ENCODE results near the gene CST3. TPM values are rescaled to one million over a fixed set of nuclear protein-coding genes. Genes with fewer than 3 reads are reported as not detected.

The CST3 gene
- total RNA-seq, 3 donors from 2014 or later = 763 to 916 (median 852) TPM

DNA sequence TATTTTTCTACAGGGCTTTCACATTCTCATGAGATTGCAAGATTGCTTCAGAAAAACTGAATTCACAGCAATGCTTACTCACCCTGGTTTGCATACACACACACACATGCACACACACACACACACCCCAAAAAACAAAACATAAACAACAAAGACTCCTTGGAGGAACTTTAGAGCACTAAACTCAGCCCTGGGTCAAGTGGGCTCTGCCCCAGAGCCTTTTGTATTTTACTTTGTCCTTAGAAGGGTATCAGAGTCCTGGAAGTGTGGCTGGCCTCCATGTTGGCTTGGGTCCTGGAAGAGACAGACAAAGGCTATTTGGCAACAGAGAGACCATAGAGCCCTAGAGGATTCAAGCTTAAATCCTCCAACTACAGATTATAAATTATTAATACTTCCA lies 24.1 kb downstream of the CST3 start:
- DNase-seq = peak in 1 of 3 donors; percentile 32
- peak; percentile 41 for ATAC-seq

DNA sequence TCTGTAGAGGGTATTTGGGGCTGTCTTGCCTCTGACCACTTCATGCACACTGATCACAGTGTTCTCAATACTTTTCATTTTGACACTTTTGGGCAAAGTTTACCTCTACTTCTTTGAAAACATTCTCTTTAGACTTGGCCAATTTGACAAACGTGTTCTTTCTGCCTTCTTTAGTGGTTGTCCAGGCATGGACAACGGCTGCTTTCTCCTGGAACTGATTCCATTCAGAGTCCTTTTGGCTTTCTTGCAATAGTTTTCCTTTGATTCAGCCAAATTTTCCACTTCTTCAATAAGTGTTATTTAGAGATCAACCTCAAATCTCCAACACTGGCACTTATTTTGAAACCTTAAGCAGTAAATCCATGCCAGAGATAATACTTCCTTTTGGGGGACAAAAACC lies 25.4 kb downstream of the CST3 start:
- TF ChIP-seq, protein P1, sequence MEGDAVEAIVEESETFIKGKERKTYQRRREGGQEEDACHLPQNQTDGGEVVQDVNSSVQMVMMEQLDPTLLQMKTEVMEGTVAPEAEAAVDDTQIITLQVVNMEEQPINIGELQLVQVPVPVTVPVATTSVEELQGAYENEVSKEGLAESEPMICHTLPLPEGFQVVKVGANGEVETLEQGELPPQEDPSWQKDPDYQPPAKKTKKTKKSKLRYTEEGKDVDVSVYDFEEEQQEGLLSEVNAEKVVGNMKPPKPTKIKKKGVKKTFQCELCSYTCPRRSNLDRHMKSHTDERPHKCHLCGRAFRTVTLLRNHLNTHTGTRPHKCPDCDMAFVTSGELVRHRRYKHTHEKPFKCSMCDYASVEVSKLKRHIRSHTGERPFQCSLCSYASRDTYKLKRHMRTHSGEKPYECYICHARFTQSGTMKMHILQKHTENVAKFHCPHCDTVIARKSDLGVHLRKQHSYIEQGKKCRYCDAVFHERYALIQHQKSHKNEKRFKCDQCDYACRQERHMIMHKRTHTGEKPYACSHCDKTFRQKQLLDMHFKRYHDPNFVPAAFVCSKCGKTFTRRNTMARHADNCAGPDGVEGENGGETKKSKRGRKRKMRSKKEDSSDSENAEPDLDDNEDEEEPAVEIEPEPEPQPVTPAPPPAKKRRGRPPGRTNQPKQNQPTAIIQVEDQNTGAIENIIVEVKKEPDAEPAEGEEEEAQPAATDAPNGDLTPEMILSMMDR (IDR thresholded peaks at IDR 0.05) = no peak
- intact Hi-C loops (cut with DNase I, micrococcal nuclease) = no loop called here
- DNase-seq = no peak
- Histone ChIP-seq H3K4me1 (ENCODE audit: low read depth) (no peaks in the 10 kb centered on the region), H3K4me3 (no peak overlapping the region), H3K36me3 (ENCODE audit: low read depth) (no peaks in the 10 kb centered on the region), H3K9me3 (no peaks in the 10 kb centered on the region)
- ATAC-seq = no peak

More for the DNA sequence above, 24.1 kb downstream of the CST3 start:
- Histone ChIP-seq H3K9me3 (no peaks in the 10 kb centered on the region), H3K4me3 (no peak overlapping the region), H3K4me1 (ENCODE audit: low read depth) (no peaks in the 10 kb centered on the region), H3K36me3 (ENCODE audit: low read depth) (no peaks in the 10 kb centered on the region)
- TF ChIP-seq, protein P1 (IDR thresholded peaks at IDR 0.05) = no peak
- intact Hi-C loops (cut with DNase I, micrococcal nuclease) = no loop called here

DNA sequence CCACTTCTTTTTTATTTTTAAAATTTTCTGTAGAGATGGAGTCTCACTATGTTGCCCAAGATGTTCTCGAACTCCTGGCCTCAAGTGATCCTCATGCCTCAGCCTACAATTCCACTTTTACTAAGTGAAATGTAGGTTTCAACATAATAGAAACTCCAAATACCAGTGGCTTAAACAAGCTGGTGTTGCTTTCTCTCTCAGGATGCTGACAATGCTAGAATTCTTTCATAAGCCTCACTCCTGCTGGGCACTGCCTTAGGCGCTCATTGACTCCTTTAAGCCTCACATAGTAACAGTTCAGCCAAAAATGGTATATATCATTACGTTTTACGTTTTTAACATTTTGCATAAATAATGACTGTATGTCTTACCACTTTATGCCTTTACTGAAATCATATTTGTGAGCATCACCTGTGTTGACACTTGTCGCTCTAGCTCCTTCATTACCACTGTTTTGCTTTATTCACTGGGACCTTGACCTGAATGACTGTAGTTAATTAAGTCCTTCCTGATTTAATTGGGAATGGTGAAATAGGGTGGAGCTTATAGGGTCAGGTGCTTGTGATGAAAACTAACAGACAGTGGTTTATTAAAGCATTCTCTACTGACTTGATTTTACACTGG lies 28.2 kb downstream of the CST3 start:
- ATAC-seq (no peak), DNase-seq (no peak)
- H3K36me3 ChIP-seq (ENCODE audit: low read depth) = no peaks in the 10 kb centered on the region
- intact Hi-C loops (cut with DNase I, micrococcal nuclease) = loop anchor here in 1 of 2 donors (10.0 kb wide), 1 partner anchor 165 kb away; no protein-coding TSS in a partner anchor
- no peaks in the 10 kb centered on the region for H3K9me3 ChIP-seq
- no peak overlapping the region for H3K4me3 ChIP-seq
- H3K4me1 ChIP-seq (ENCODE audit: low read depth) = no peaks in the 10 kb centered on the region
- TF ChIP-seq, protein P1 (IDR thresholded peaks at IDR 0.05) = no peak

DNA sequence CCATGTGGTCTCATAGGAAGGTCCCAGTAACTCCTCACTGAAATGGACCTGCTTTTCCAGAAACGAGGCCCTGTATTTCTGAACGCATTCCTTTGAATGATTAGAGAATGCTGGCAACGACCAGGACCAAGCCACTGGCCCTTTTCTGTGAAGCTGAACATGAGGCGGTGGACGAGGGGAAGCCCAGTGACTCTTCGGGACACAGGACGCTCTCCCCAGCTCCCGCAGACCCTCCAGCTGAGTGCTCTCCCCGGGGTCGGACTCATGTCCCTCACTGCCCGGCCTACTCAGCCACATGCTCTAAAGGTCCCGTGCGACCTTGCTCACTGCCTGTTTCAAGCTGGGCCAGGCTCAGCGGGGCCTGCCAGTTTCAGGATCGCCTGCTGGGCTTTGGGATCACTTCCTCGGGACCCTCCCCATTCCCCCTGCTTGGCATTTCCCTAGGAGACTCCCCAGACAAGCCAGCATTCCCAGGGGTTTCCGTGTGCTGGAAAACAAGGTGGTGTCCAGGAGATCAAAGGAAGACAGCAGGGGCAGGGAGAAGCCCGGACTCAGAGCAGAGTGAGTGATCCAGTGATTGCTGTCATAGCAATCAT lies 29.4 kb downstream of the CST3 start:
- H3K4me1 ChIP-seq (ENCODE audit: low read depth) = no peaks in the 10 kb centered on the region
- H3K36me3 ChIP-seq (ENCODE audit: low read depth) = no peaks in the 10 kb centered on the region
- ATAC-seq = no peak
- H3K4me3 ChIP-seq = no peak overlapping the region
- H3K9me3 ChIP-seq = no peaks in the 10 kb centered on the region
- DNase-seq = no peak
- intact Hi-C loops (cut with DNase I, micrococcal nuclease) = loop anchor here in 1 of 2 donors (10.0 kb wide), 1 partner anchor 164 kb away; no protein-coding TSS in a partner anchor
- TF ChIP-seq, protein P1 (IDR thresholded peaks at IDR 0.05) = no peak

DNA sequence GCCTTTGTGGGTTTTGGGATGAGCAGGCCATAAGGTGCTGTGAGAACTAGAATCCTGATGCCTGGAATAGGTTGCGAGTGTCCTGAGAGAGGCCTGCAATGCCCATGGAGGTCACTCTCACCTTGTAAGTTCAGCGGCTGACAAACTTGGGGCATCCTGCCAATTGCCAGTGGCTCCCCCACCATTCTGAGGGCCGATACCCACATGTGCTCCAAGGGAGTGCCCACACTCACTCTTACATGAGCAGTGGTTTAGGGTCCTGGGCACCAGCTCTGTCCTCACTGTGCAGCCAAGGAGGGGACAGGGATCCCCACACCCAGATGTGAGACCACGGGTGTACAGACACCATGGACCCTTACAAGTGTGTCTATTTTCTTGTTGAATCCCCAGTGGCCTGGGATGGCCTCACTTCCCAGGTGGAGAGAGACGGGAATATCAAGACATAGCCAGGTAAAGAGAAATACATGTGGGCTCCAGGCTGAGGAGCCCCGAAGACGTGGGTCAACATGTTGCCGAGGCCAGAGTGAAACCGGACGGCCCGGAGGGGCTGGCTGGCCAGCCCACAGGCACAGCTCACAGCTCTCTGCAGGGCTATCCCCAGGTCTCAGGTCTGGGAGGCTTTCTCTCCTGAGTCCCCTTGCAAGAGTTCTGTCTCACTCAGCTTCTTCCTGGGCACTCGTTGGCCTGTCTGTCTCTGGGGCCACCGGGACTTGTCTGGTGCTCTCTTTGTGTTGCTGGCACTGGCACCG lies 30.1 kb downstream of the CST3 start:
- no peaks in the 10 kb centered on the region for H3K36me3 ChIP-seq (ENCODE audit: low read depth)
- H3K4me3 ChIP-seq = no peak overlapping the region
- H3K4me1 ChIP-seq (ENCODE audit: low read depth) = no peaks in the 10 kb centered on the region
- no peak for ATAC-seq
- DNase-seq = no peak
- no peaks in the 10 kb centered on the region for H3K9me3 ChIP-seq
- intact Hi-C loops (cut with DNase I, micrococcal nuclease) = loop anchor here in 1 of 2 donors (10.0 kb wide), 1 partner anchor 163 kb away; no protein-coding TSS in a partner anchor
- TF ChIP-seq, protein P1 (IDR thresholded peaks at IDR 0.05) = no peak
